ENCODE data around the gene NOC4L.

The NOC4L gene

GRCh38 chr12:132108211-132108832, 35.9 kb upstream of the NOC4L start:
- no peaks in the 10 kb centered on the region for H3K9me2 ChIP-seq (ENCODE audit: low read depth, low read length)
- H3K4me1 ChIP-seq (ENCODE audit: insufficient read depth, low read length, severe bottlenecking) = no peaks in the 10 kb centered on the region
- no peak overlapping the region for H3K9ac ChIP-seq (ENCODE audit: low read length)
- no peaks in the 10 kb centered on the region for H3K27me3 ChIP-seq (ENCODE audit: insufficient read depth, low read length)
- H3F3A ChIP-seq (ENCODE audit: insufficient read depth, low read length) = no peaks in the 10 kb centered on the region
- H3K9me3 ChIP-seq (ENCODE audit: low read length) = no peaks in the 10 kb centered on the region
- H3K27ac ChIP-seq (ENCODE audit: low read depth, low read length, poor library complexity, severe bottlenecking) = no peak overlapping the region
- H2AFZ ChIP-seq (ENCODE audit: low read length) = no peak overlapping the region
- no peak overlapping the region for H3K4me2 ChIP-seq (ENCODE audit: low read length)
- H3K4me3 ChIP-seq (ENCODE audit: low read depth, low read length, poor library complexity, severe bottlenecking) = no peak overlapping the region
- no peaks in the 10 kb centered on the region for H4K20me1 ChIP-seq (ENCODE audit: insufficient read depth, low read length)
- no peaks in the 10 kb centered on the region; the same call in 1 of the 2 replicates for H3K79me2 ChIP-seq (ENCODE audit: insufficient read depth, low read length)
- H3K36me3 ChIP-seq (ENCODE audit: insufficient read depth, low read length) = peaks cover 59% of the 10 kb centered on the region
- TF ChIP-seq CTCF (IDR thresholded peaks at IDR 0.05; ENCODE audit: low read length) (no peak), EZH2 (IDR thresholded peaks at IDR 0.05; ENCODE audit: borderline replicate concordance, low read length) (no peak)

GRCh38 chr12:132109741-132110140, 34.5 kb upstream of the NOC4L start:
- H3K4me2 ChIP-seq (ENCODE audit: low read length) = no peak overlapping the region
- H3K27ac ChIP-seq (ENCODE audit: low read depth, low read length, poor library complexity, severe bottlenecking) = no peak overlapping the region
- H3F3A ChIP-seq (ENCODE audit: insufficient read depth, low read length) = no peaks in the 10 kb centered on the region
- no peak overlapping the region for H3K9ac ChIP-seq (ENCODE audit: low read length)
- no peak overlapping the region for H2AFZ ChIP-seq (ENCODE audit: low read length)
- no peak overlapping the region for H3K4me3 ChIP-seq (ENCODE audit: low read depth, low read length, poor library complexity, severe bottlenecking)
- H4K20me1 ChIP-seq (ENCODE audit: insufficient read depth, low read length) = no peaks in the 10 kb centered on the region
- H3K79me2 ChIP-seq (ENCODE audit: insufficient read depth, low read length) = no peaks in the 10 kb centered on the region; the same call in 1 of the 2 replicates
- no peaks in the 10 kb centered on the region for H3K4me1 ChIP-seq (ENCODE audit: insufficient read depth, low read length, severe bottlenecking)
- H3K36me3 ChIP-seq (ENCODE audit: insufficient read depth, low read length) = peaks cover 73% of the 10 kb centered on the region
- TF ChIP-seq CTCF (IDR thresholded peaks at IDR 0.05; ENCODE audit: low read length) = no peak
- no peak for TF ChIP-seq EZH2 (IDR thresholded peaks at IDR 0.05; ENCODE audit: borderline replicate concordance, low read length)
- H3K9me2 ChIP-seq (ENCODE audit: low read depth, low read length) = no peaks in the 10 kb centered on the region
- no peaks in the 10 kb centered on the region for H3K27me3 ChIP-seq (ENCODE audit: insufficient read depth, low read length)
- H3K9me3 ChIP-seq (ENCODE audit: low read length) = no peaks in the 10 kb centered on the region

GRCh38 chr12:132110677-132111076, 33.6 kb upstream of the NOC4L start:
- TF ChIP-seq CTCF (IDR thresholded peaks at IDR 0.05; ENCODE audit: low read length) (no peak), EZH2 (IDR thresholded peaks at IDR 0.05; ENCODE audit: borderline replicate concordance, low read length) (no peak)

More at GRCh38 chr12:132110677-132111076, 33.6 kb upstream of the NOC4L start:
- Histone ChIP-seq H3F3A (ENCODE audit: insufficient read depth, low read length) (no peaks in the 10 kb centered on the region), H3K9me3 (ENCODE audit: low read length) (no peaks in the 10 kb centered on the region), H3K27ac (ENCODE audit: low read depth, low read length, poor library complexity, severe bottlenecking) (no peak overlapping the region), H2AFZ (ENCODE audit: low read length) (no peak overlapping the region), H3K4me1 (ENCODE audit: insufficient read depth, low read length, severe bottlenecking) (no peaks in the 10 kb centered on the region), H3K4me3 (ENCODE audit: low read depth, low read length, poor library complexity, severe bottlenecking) (no peak overlapping the region), H3K27me3 (ENCODE audit: insufficient read depth, low read length) (no peaks in the 10 kb centered on the region), H4K20me1 (ENCODE audit: insufficient read depth, low read length) (no peaks in the 10 kb centered on the region), H3K9ac (ENCODE audit: low read length) (no peak overlapping the region), H3K36me3 (ENCODE audit: insufficient read depth, low read length) (peaks cover 74% of the 10 kb centered on the region), H3K4me2 (ENCODE audit: low read length) (no peak overlapping the region), H3K9me2 (ENCODE audit: low read depth, low read length) (no peaks in the 10 kb centered on the region), H3K79me2 (ENCODE audit: insufficient read depth, low read length) (no peaks in the 10 kb centered on the region; the same call in 1 of the 2 replicates)
